NOMO-1 (cell line): Measurements from ENCODE around the gene ACTMAP.
"Not testable (repeated sequence)": the region's sequence is repeated elsewhere in the genome, so short reads cannot be mapped to it uniquely, and the experiment has no call there.

Experiments used
- DNase-seq, 2 experiments: peaks; one replicate each; lab custom pipeline; 2025; ENCODE audit not compliant: unreplicated experiment in 2 of 2; lab: John Stamatoyannopoulos, UW

Gene ACTMAP

DNA sequence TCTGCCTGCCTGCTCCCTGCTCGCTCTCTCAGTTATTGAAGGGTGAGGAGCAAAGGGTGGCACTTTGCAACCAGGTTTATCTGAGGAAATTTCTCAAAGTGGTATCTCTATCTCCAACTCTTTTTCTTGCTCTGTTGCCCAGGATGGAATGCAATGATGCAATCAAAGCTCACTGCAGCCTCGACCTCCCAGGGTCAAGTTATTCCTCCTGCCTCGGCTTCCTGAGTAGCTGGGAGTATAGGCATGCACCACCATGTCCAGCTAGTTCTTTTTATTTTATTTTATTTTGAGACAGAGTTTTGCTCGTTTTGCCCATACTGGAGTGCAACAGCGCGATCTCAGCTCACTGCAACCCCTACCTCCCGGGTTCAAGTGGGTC, 4.9 kb downstream of the ACTMAP start:
- no peak for DNase-seq

DNA sequence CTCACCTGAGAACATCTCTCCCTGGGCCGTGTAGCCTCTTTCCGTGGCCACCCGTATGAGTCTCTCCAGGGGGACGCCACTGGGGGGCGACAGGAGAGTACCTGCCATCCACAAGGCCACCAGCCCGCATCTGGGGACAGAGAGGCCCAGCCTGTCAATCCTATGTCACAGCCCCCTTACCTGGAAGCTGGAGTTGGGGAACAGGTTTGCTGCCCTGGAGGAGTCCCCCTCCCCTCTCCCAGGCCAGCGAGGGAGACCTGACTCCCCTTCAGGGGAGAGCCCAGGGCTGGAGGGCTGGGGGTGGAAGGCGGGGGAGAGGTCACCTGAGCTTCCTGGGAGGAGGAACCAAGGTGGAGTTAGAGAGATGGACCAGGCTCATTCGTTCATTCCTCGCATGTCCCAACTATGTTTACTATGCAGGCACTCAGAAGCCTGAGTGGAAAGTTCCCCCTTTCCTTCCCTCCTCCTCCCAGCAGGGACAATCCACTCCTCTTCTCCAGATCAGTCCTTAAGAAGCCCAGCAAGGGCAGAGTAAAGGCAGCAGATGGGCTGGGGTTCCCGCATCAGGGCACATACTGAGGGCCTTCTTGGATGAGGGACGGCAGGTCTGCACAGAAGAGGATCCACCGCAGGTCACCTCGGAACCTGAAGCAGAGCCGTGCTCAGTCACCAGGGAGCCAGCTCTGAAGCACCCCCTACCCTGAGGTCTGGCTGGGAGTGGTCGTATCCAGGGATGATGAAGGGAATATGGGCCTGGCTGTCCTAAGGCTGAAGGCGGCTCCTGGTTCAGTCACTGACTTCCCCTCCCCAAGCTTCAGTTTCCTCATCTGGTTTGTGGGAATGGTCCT, 5.5 kb downstream of the ACTMAP start:
- DNase-seq, result no peak

GRCh38 chr19:40743926-40744325, 6.4 kb downstream of the ACTMAP start:
- DNase-seq, result no peak

DNA sequence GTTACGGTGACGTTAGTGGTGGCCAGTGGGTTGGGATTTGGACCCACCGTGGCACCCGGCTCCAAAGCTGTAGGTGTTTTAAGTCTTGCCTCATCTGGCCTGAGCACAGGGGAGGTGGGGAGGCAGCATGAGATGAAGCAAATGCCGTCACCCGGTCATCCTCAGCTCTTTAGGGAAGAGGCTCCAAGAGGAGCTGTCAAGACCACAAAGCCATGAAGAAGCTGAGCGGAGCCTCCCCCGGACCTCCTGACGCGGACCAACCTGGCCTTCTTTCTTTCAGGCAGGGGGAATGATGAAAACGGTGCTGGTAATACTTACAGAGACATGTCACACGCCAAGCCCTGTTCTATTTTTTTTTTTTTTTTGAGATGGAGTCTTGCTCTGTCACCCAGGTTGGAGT, 7.4 kb downstream of the ACTMAP start:
- DNase-seq, result no peak

GRCh38 chr19:40742477-40742876, 7.8 kb downstream of the ACTMAP start:
- no peak for DNase-seq

- DNase-seq, result no peak
Measured at GRCh38 chr19:40741527-40742390, 8.5 kb downstream of the ACTMAP start.

DNA sequence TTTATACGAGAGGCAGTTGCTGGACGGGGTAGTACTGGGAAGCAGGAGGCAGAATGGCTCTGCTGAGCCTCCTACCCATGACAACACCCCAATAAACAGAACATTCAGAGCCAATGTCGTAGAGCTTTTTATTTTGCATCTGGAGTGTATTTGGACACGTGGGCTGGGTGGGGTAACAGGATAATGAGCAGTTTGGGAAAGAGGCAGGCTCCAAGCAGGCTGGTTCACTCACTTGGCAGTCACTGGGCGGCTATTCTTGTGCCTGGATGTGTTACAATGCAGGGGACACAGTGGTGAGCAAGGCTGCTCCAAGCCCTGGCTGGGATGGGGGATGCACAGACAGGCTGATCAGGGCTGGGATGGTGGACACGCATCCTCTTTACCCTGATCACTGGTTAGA, 9.5 kb downstream of the ACTMAP start:
- DNase-seq, result no peak

DNA sequence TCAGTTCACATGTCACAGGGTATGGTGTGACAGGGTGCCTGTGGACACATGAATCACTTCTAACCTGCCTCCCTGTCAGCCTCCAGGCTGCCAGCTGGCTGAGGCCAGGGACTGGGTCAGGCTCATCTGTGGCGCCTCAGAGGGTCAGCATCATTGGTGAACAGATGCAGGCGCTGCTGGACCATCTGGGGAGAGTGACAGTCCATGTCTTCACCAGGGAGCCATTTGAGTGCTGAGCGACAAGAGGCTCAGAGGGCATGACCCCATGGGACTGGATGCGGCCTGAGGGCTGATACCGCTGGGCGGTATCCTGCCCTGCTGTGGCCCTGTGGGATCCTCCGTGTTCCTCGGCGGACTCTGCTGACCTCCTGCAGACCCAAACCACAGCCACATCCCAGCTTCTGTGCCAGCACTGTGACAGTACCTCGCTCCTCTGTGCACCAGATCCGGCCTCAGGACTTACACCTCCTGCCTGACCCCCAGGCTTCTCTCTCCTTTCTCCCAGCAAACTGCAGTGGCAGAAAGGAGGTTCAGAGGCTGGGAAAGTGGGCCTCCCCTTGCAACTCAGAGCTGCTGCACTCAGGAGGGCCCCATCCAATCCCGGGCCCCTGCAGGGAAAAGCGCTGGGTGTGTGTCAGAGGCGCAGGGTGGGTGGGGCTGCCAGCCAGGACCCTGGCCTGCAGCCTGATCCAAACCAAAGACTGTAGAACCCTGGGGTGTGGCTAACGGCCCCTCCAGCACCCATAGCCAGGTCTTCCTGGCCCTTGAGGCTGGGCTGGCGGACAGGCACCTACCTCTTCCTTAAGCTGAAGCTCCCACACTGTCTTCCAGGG, 10.2 kb downstream of the ACTMAP start:
- DNase-seq, result no peak

DNA sequence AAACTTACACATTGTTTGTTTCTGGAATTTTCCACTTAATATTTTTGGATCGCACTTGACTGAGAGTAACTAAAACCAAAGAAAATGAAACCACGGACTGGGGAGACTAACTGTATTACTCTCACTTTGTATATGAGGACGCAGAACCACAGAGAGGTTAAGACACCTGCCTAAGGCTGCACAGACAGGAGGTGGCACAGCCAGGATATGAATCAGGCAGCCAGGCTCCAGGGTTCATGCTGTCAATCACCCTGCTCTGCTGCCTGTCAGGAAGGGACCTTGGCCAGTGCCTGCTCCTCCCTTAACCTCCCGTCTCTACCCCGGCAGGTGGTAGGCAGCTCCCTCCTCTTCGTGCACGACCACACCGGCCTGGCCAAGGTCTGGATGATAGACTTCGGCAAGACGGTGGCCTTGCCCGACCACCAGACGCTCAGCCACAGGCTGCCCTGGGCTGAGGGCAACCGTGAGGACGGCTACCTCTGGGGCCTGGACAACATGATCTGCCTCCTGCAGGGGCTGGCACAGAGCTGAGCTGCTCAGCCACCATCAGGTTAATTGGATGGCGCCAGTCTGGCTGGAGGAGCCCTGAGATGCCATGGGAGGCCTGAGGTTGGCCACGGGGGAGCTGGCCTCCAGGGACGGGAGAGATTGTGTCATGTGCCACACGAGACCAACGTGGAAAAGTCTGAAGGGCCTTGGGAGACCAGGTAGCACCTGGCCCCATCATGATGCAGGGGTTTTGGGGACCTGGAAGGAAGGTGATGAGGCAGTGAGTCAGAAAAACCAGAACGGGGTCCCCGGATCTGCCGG, 11.0 kb downstream of the ACTMAP start:
- DNase-seq, result no peak

DNA sequence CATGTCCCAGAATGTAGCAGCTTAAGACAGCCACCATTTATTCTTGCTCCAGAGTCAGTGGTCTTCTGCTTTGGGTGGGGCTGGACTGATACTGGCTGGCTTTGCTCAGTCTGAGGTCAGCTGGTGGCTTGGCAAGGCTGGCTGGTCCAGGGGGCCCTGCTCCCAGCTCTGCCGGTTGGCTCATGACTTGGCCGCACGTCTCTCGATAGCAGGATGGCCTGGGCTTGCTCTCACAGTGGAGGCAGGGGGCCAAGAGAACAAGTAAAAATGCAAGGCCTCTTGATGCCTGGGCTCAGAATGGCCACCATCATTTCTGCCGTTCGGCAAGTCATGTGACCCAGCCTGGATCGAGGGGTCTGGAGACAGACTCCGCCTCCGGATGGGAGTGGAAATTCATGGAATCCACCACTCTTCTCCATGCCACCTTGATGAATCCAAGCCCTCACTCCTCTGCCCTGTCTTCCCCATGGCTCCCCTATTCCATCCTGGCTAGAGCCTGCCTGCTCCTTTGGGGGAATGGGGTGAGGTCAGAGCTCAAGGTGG, 13.1 kb downstream of the ACTMAP start:
- no peak for DNase-seq

DNA sequence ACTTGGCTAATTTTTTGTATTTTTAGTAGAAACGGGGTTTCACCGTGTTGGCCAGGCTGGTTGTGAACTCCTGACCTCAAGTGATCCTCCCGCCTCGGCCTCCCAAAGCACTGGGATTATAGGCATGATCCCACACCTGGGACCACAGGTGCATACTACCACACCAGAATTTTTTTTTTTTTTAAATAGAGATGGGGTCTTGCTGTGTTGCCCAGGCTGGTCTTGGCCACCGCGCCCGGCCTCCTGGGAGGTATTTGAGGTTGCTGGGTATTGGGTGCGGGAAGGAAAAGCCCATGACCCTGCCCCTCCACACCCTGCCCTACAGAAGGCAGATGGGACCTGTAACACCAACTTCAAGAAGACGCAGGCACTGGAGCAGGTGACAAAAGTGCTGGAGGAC, 13.6 kb downstream of the ACTMAP start:
- DNase-seq, result no peak

- no peak for DNase-seq
Measured at GRCh38 chr19:40735013-40735771, 15.1 kb downstream of the ACTMAP start.

GRCh38 chr19:40733149-40733548, 17.1 kb downstream of the ACTMAP start:
- no peak for DNase-seq

DNA sequence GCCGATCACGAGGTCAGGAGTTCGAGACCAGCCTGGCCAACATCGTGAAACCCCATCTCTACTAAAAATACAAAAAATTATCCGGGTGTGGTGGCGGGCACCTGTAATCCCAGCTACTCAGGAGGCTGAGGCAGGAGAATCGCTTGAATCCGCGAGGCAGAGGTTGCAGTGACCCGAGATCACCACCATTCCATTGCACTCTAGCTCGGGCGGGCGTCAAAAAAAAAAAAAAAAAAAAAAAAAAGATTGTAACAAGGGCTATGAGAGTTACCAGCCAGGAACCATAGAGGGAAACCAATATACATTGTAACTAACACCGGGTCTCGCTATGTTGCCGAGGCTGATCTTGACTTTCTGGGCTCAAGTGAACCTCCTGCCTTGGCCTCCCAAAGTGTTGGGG, 18.0 kb downstream of the ACTMAP start:
- DNase-seq, result not testable (repeated sequence)

- not testable (repeated sequence) for DNase-seq
Measured at GRCh38 chr19:40730065-40730464, 20.2 kb downstream of the ACTMAP start.

DNA sequence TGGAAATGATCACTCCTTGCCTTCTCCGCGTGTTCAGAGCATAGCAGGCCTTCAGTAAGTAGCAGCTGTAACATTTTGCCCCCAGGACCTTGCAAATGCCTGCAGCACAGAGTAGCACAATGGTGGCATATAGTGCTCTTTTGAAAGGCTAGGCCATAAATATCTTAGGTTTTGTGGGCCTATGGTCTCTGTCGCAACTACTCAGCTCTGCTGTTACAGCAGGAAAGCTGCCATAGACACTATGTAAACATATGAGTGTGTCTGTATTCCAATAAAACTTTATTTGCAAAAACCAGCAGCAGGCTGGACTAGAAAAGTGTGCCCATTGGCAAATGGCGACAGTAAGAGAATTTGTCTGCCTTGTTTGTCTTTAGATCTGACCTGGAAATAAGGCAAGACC, 24.0 kb downstream of the ACTMAP start:
- no peak for DNase-seq

- DNase-seq, result no peak
Measured at GRCh38 chr19:40724855-40725254, 25.4 kb downstream of the ACTMAP start.

GRCh38 chr19:40724315-40724714, 26.0 kb downstream of the ACTMAP start:
- DNase-seq, result no peak

- DNase-seq, result no peak
Measured at GRCh38 chr19:40723661-40724254, 26.5 kb downstream of the ACTMAP start.
